GM12873 (cell line): ENCODE results near the gene SINHCAF.

Experiments used
- CTCF ChIP-seq: IDR thresholded peaks from 2 replicates; pipeline ENCODE4 v1.5.1; 2012; ENCODE audit warnings: low read depth, mild to moderate bottlenecking, moderate library complexity, low read length, control low read depth; ENCODE audit not compliant: insufficient read depth; ENCODE audit errors: missing control alignments

Gene SINHCAF

GRCh38 chr12:31363831-31364230 lies 37.9 kb upstream of the SINHCAF start:
- TF ChIP-seq CTCF = no peak

- no peak for TF ChIP-seq CTCF
Measured at GRCh38 chr12:31363416-31363809, 37.5 kb upstream of the SINHCAF start.

GRCh38 chr12:31362759-31363415 lies 36.9 kb upstream of the SINHCAF start:
- TF ChIP-seq CTCF = peak; percentile 17

- TF ChIP-seq CTCF = no peak
Measured at GRCh38 chr12:31362115-31362758, 36.3 kb upstream of the SINHCAF start.

GRCh38 chr12:31361730-31362114 lies 35.8 kb upstream of the SINHCAF start:
- no peak for TF ChIP-seq CTCF

GRCh38 chr12:31355747-31356107 lies 29.8 kb upstream of the SINHCAF start:
- TF ChIP-seq CTCF = no peak

GRCh38 chr12:31353750-31354708 lies 28.1 kb upstream of the SINHCAF start:
- peak; percentile 3 for TF ChIP-seq CTCF
